GM15510 (cell line): Measurements from ENCODE around the gene FMN1.

ENCODE experiments used
- POLR2A ChIP-seq: IDR thresholded peaks from 3 replicates; pipeline ENCODE4 v1.6.1; 2011; ENCODE audit warnings: borderline replicate concordance; ENCODE audit not compliant: insufficient read length; ENCODE audit errors: extremely low read depth

The FMN1 gene

DNA sequence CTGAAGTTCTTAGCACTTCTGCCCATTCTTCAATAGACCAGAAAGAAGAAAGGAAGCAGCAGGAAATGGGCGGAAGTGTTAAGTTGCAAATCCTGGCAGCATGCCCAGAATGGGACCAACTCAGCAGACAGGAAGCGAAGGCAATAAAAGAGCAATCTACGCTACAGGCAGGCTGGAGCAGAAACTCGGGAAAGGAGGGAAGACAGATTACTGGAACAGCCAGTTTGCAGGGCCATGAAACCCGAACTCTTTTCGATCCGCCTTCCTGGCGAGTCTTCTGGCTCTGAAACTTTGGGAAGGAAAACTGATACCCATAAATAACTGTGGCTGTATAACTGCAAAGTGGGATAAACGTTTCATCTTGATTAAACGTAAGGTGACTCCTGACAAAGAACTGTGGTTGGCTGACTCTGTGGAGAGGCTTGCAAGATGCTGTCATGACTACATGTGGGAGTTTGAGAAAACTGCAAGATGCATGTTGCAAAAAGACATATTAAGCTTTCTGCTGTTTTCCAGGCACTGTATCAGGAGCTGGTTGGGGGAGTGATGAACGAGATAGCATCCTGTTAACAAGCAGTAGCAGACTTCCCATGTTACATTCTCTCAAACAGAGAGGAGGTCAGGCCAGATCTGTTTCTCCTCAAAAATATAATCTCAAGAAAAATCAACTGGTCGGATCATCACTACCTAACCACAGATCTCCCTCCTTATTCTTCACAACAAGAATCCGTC is 67.8 kb downstream of the FMN1 start:
- TF ChIP-seq POLR2A: no peak

DNA sequence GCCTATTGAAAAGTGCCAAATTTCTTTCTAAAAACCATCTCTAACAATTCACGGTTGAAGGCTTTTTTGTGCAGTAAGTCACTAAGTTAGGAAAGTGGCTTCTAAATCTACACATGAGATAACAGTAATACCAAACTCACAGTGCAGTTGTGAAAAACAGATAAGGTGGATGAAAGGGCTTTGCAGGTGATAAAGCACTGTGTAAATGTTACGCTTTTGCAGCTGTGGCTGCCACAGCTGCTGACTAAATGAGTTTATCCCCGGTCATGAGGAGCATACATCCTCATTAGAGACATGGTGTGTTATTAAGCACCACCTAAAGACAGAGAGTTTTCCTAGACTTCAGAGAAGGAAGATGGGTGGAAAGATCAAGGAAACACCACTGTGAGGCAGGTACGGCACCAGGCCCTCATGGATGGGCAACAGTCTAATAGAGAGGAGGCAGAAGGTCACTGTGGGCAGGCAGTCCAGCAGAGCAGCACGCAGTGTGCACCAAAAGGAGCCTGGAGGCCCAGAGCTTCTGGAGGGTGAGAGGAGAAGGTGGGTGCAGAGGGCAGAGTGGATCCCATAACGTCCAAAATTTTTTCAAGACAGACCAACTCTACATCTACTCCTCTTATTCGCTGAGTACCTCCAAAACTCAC is 68.5 kb downstream of the FMN1 start:
- TF ChIP-seq POLR2A: no peak

DNA sequence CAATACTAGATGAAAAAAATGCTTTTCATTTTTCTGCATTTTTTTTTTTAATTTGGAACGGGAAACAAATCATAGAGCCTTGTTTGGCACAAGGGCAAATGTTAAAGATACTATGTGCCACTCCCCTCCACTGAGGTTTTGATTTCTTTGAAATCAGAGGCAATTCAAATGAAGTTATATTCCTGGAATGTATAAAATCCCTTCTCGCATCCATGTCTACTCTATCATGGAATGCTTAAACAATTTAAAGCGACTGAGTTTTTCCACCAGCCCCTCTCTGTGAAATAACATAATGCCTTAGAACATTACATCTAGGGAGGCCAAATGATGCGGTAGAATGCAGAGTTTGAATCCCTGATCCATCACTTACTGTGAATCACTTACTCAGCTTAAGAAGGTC is 69.7 kb downstream of the FMN1 start:
- TF ChIP-seq POLR2A: no peak

- TF ChIP-seq POLR2A: no peak
Measured at GRCh38 chr15:33124279-33124678, 70.2 kb downstream of the FMN1 start.

DNA sequence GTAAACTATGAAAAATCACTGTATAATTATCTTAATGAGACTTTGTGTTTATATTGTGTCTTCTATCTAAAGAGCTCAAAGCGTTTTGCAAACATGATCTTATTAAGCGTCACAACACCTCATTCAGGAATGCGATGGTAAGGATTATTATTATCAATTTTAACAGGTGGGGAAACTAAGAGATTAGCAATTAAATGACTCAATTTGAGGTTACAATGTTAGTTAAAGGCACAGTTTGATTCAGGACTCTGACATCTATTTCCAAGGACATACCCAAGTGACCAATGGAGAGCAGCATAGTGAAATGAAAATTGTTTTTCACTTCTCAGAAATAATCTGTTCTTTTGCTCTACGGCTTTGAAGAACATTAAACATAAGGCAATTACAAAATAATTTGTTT is 74.6 kb downstream of the FMN1 start:
- no peak for TF ChIP-seq POLR2A

- TF ChIP-seq POLR2A: no peak
Measured at GRCh38 chr15:33119273-33119672, 75.2 kb downstream of the FMN1 start.

- no peak for TF ChIP-seq POLR2A
Measured at GRCh38 chr15:33116198-33116597, 78.3 kb downstream of the FMN1 start.

DNA sequence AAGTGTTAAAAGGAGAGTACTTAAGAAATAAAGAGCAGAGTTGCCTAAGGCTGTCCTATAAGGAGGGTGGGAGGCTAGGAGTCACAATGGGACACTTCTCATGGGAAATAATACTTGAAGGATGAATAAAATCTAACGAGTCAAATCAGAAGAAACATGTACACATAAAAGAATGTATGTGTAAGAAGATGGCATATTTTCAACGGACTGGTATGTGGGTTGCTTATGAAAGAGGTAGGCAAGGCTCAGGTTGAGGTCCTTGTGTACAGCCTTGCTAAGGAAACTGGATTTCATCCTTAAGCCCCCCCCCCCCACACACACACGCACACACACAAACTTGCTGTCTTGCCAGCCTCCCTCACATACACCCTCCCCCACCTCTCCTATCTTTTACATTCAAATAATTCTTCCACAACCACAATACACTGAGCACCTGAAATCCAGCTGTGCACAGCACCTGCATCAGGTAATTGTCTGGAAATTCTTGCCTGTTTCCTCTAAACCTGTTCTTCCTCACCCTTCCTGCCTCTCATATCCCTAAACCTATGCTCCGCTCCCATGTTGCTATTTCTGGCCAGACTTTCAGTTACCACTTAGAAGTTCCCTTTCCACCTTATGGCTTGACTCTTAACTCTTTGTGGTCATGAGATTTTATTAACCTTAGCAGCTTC is 79.2 kb downstream of the FMN1 start:
- no peak for TF ChIP-seq POLR2A

- no peak for TF ChIP-seq POLR2A
Measured at GRCh38 chr15:33114374-33114717, 80.2 kb downstream of the FMN1 start.

DNA sequence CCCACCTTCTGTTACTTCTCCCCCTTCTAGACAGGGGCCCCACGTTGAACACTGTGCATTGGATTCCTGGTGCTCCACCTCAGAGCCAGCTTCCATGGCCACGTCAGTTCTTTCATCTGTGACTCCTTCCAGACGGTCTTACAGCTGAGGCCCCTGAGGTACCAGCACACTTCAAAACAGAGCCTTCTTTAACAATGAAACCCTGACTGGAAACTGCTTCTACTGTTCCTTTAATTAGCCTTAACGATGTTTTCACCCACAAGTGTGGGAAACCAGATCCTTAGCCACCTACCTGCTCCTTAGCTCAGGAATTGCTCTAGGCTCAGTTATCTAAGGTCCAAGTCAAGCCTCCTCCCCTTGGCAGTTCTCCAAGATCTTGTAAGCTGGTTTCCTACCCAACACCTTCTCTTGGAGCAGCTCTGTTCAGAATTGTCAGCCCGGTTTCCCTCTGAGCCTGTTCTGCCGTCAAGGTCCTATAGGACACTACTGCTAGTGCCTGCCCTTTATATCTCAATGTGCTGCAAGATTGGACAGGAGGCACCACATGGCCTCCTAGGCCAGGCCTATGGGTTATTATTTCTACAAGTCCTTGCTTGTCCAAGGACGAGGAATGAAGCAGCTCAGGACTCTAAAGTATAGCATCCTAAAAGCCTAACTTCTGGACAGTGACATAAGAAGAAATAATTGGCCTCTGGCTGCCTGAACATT is 80.7 kb downstream of the FMN1 start:
- no peak for TF ChIP-seq POLR2A

DNA sequence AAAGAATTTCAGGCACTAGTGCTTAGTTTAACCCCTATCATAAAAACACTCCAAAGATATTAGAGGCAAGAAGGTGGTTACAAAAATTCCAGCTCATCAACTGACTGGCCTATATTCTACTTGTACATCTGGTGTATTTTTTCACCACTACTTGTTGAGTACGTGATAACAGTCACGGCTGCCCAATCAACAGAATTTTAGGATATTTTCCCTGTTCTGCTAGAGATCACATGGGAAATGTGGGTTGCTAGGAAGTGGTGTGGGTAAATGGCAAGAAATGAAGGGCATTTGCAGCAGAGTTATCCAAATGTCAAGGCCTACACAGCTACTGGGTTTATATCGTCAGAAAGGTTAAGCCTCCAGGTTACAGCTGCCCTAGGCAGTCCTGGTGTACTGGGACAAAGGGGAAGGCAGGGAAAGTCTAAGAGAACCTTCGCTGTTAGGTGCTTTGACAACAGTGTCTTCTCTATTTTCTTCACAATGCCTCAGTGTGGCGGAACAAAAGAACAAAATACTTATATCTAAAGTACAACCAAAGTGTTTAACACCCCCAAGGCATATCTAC is 81.9 kb downstream of the FMN1 start:
- no peak for TF ChIP-seq POLR2A

DNA sequence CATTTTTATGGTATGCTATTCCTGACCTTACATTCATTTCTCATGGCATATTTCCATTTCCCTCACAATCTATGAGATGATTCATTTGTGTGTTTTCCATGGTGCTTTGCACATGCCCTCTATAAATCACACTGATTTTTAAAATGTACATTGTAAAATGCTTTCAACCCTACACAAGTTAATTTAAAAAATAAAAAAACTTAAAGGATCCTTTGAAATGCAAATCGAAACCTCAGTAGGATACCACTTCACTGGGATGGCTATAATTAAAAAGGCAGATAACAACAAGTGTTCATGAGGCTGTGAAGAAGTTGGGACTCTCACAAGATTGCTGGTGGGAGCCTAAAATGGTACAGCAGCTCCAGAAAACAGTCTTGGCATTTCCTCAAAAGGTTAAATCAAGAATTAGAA is 83.5 kb downstream of the FMN1 start:
- TF ChIP-seq POLR2A: no peak

GRCh38 chr15:33109345-33109744 is 85.2 kb downstream of the FMN1 start:
- no peak for TF ChIP-seq POLR2A

GRCh38 chr15:33108518-33108917 is 86.0 kb downstream of the FMN1 start:
- no peak for TF ChIP-seq POLR2A

GRCh38 chr15:33107950-33108349 is 86.6 kb downstream of the FMN1 start:
- no peak for TF ChIP-seq POLR2A
